ENCODE measurements around the gene MEX3D. TPM values are rescaled to one million over a fixed set of nuclear protein-coding genes. Genes with fewer than 3 reads are reported as not detected.
A peak's percentile ranks its signal among the peaks of the same experiment; 100 is the strongest.

MEX3D gene
- total and polyA plus RNA-seq, 2 donors (not counting 1 experiment from before 2014, with no cell fraction given) = 5.3 to 33.0 TPM

GRCh38 chr19:1516395-1516753 lies 51.8 kb downstream of the MEX3D start:
- Histone ChIP-seq H3K79me2 (ENCODE audit: control insufficient read depth, insufficient read depth, low read length) (no peaks in the 10 kb centered on the region), H3K4me3 (replicated peaks in 1 of 4; ENCODE audit: control extremely low read depth in 1 of 4, insufficient read depth in 1 of 4, low read depth in 3 of 4, low read length in 4 of 4) (no peak overlapping the region), H3K36me3 (ENCODE audit: control insufficient read depth, insufficient read depth, low read length) (no peaks in the 10 kb centered on the region), H4K20me1 (ENCODE audit: control insufficient read depth, extremely low read depth, insufficient read depth, low read length) (no peaks in the 10 kb centered on the region), H3K9ac (ENCODE audit: insufficient read depth, low read length) (peak overlapping the region; percentile 7), H3K4me2 (ENCODE audit: extremely low read depth, insufficient read depth, low read length) (no peak overlapping the region), H3K27me3 (ENCODE audit: control insufficient read depth, insufficient read depth, low read length) (peaks cover 3% of the 10 kb centered on the region), H3K9me3 (ENCODE audit: control insufficient read depth, insufficient read depth, low read depth, low read length) (no peaks in the 10 kb centered on the region), H3K27ac (ENCODE audit: insufficient read depth, low read length) (no peak overlapping the region), H2AFZ (ENCODE audit: low read length) (no peak overlapping the region), H3K4me1 (ENCODE audit: control insufficient read depth, extremely low read depth, insufficient read depth, low read length) (no peaks in the 10 kb centered on the region)
- no peak for TF ChIP-seq EZH2 (IDR thresholded peaks at IDR 0.05; ENCODE audit: low read length, missing control alignments)
- no peak for TF ChIP-seq CTCF (conservative IDR thresholded peaks at IDR 0.05 in 1 of 2, IDR thresholded peaks at IDR 0.05 in 1 of 2; ENCODE audit: low read depth in 1 of 2, low read length in 2 of 2)
- DNase-seq (ENCODE audit: low read depth in 2 of 2) = no peak

GRCh38 chr19:1514986-1515721 lies 53.0 kb downstream of the MEX3D start:
- no peaks in the 10 kb centered on the region for H4K20me1 ChIP-seq (ENCODE audit: control insufficient read depth, extremely low read depth, insufficient read depth, low read length)
- H3K4me2 ChIP-seq (ENCODE audit: extremely low read depth, insufficient read depth, low read length) = no peak overlapping the region
- H2AFZ ChIP-seq (ENCODE audit: low read length) = no peak overlapping the region
- no peaks in the 10 kb centered on the region for H3K4me1 ChIP-seq (ENCODE audit: control insufficient read depth, extremely low read depth, insufficient read depth, low read length)
- H3K4me3 ChIP-seq (replicated peaks in 1 of 4; ENCODE audit: control extremely low read depth in 1 of 4, insufficient read depth in 1 of 4, low read depth in 3 of 4, low read length in 4 of 4) = no peak overlapping the region
- H3K27ac ChIP-seq (ENCODE audit: insufficient read depth, low read length) = no peak overlapping the region
- DNase-seq (ENCODE audit: low read depth in 2 of 2) = no peak
- H3K79me2 ChIP-seq (ENCODE audit: control insufficient read depth, insufficient read depth, low read length) = no peaks in the 10 kb centered on the region
- no peak for TF ChIP-seq EZH2 (IDR thresholded peaks at IDR 0.05; ENCODE audit: low read length, missing control alignments)
- TF ChIP-seq CTCF (conservative IDR thresholded peaks at IDR 0.05 in 1 of 2, IDR thresholded peaks at IDR 0.05 in 1 of 2; ENCODE audit: low read depth in 1 of 2, low read length in 2 of 2) = no peak
- H3K27me3 ChIP-seq (ENCODE audit: control insufficient read depth, insufficient read depth, low read length) = peaks cover 3% of the 10 kb centered on the region
- no peaks in the 10 kb centered on the region for H3K36me3 ChIP-seq (ENCODE audit: control insufficient read depth, insufficient read depth, low read length)
- H3K9ac ChIP-seq (ENCODE audit: insufficient read depth, low read length) = no peak overlapping the region
- no peaks in the 10 kb centered on the region for H3K9me3 ChIP-seq (ENCODE audit: control insufficient read depth, insufficient read depth, low read depth, low read length)

GRCh38 chr19:1514295-1514661 lies 53.8 kb downstream of the MEX3D start:
- Histone ChIP-seq H3K9ac (ENCODE audit: insufficient read depth, low read length) (no peak overlapping the region), H3K27ac (ENCODE audit: insufficient read depth, low read length) (no peak overlapping the region), H3K36me3 (ENCODE audit: control insufficient read depth, insufficient read depth, low read length) (no peaks in the 10 kb centered on the region), H3K79me2 (ENCODE audit: control insufficient read depth, insufficient read depth, low read length) (no peaks in the 10 kb centered on the region), H2AFZ (ENCODE audit: low read length) (no peak overlapping the region), H3K27me3 (ENCODE audit: control insufficient read depth, insufficient read depth, low read length) (peaks cover 3% of the 10 kb centered on the region), H4K20me1 (ENCODE audit: control insufficient read depth, extremely low read depth, insufficient read depth, low read length) (no peaks in the 10 kb centered on the region), H3K9me3 (ENCODE audit: control insufficient read depth, insufficient read depth, low read depth, low read length) (no peaks in the 10 kb centered on the region), H3K4me3 (replicated peaks in 1 of 4; ENCODE audit: control extremely low read depth in 1 of 4, insufficient read depth in 1 of 4, low read depth in 3 of 4, low read length in 4 of 4) (no peak overlapping the region), H3K4me2 (ENCODE audit: extremely low read depth, insufficient read depth, low read length) (no peak overlapping the region), H3K4me1 (ENCODE audit: control insufficient read depth, extremely low read depth, insufficient read depth, low read length) (no peaks in the 10 kb centered on the region)
- DNase-seq (ENCODE audit: low read depth in 2 of 2) = no peak
- TF ChIP-seq EZH2 (IDR thresholded peaks at IDR 0.05; ENCODE audit: low read length, missing control alignments) (no peak), CTCF (conservative IDR thresholded peaks at IDR 0.05 in 1 of 2, IDR thresholded peaks at IDR 0.05 in 1 of 2; ENCODE audit: low read depth in 1 of 2, low read length in 2 of 2) (no peak)

Measured in fibroblast of lung (primary cell).